Pericardium fibroblast (primary cell): ENCODE results near the gene TMEM120A. TPM values are rescaled to one million over a fixed set of nuclear protein-coding genes. Genes with fewer than 3 reads are reported as not detected.

ENCODE experiments used
- total RNA-seq: library from RNA; depleted of rRNA; stranded (reverse); fragments of >200 nt; gene quantifications from 2 replicates; pipeline ENCODE4 v1.2.3, GENCODE V29; 2015

TMEM120A gene
- 10.0 and 13.5 TPM in 2 replicates for total RNA-seq

GRCh38 chr7:75994388-75995051 is at the start of gene TMEM120A:
Gene TMEM120A, minus strand, starts transcription at chr7:75994595. Its CDS starts 25 bp downstream, at chr7:75994570.

Other genes starting within 250 kb of the TMEM120A start
- gene CCL26, start 222.4 kb downstream of the TMEM120A start, total RNA-seq = not detected in 2 replicates
- not detected in 2 replicates for gene CCL24, start 180.8 kb downstream of the TMEM120A start, total RNA-seq
- gene RHBDD2, start 115.6 kb downstream of the TMEM120A start, total RNA-seq = 28.0 and 31.5 TPM in 2 replicates
- gene POR, start 79.4 kb downstream of the TMEM120A start, total RNA-seq = 78.5 and 89.2 TPM in 2 replicates
- gene STYXL1, start 53.4 kb upstream of the TMEM120A start, total RNA-seq = 24.3 and 53.3 TPM in 2 replicates
- gene MDH2, start 53.5 kb upstream of the TMEM120A start, total RNA-seq = 84.2 and 96.0 TPM in 2 replicates
- 2.0 and 2.7 TPM in 2 replicates for gene SRRM3, start 207.3 kb upstream of the TMEM120A start, total RNA-seq